ENCODE data around the gene GRIK4.

Gene GRIK4

DNA sequence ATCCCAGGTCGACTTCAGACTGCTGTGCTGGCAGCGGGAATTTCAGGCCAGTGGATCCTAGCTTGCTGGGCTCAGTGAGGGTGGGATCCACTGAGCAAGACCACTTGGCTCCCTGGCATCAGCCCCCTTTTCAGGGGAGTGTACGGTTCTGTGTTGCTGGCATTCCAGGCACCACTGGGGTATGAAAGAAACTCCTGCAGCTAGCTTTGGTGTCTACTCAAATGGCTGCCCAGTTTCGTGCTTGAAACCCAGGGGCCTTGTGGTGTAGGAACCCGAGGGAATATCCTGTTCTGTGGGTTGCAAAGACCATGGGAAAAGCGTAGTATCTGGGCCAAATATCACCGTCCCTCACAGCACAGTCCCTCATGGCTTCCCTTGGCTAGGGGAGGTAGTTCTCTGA lies 254.8 kb downstream of the GRIK4 start:
- TF ChIP-seq, protein P1, sequence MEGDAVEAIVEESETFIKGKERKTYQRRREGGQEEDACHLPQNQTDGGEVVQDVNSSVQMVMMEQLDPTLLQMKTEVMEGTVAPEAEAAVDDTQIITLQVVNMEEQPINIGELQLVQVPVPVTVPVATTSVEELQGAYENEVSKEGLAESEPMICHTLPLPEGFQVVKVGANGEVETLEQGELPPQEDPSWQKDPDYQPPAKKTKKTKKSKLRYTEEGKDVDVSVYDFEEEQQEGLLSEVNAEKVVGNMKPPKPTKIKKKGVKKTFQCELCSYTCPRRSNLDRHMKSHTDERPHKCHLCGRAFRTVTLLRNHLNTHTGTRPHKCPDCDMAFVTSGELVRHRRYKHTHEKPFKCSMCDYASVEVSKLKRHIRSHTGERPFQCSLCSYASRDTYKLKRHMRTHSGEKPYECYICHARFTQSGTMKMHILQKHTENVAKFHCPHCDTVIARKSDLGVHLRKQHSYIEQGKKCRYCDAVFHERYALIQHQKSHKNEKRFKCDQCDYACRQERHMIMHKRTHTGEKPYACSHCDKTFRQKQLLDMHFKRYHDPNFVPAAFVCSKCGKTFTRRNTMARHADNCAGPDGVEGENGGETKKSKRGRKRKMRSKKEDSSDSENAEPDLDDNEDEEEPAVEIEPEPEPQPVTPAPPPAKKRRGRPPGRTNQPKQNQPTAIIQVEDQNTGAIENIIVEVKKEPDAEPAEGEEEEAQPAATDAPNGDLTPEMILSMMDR (IDR thresholded peaks at IDR 0.05; ENCODE audit: low read depth, low read length, missing control alignments), result no peak
- DNase-seq (ENCODE audit: low read depth), result no peak
- no peak overlapping the region for H3K4me3 ChIP-seq (ENCODE audit: low read depth, low read length)

- H3K4me3 ChIP-seq (ENCODE audit: low read depth, low read length), result no peak overlapping the region
- no peak for DNase-seq (ENCODE audit: low read depth)
- TF ChIP-seq, protein P1 (IDR thresholded peaks at IDR 0.05; ENCODE audit: low read depth, low read length, missing control alignments), result no peak
Observed at GRCh38 chr11:120768949-120769348, 257.4 kb downstream of the GRIK4 start.

DNA sequence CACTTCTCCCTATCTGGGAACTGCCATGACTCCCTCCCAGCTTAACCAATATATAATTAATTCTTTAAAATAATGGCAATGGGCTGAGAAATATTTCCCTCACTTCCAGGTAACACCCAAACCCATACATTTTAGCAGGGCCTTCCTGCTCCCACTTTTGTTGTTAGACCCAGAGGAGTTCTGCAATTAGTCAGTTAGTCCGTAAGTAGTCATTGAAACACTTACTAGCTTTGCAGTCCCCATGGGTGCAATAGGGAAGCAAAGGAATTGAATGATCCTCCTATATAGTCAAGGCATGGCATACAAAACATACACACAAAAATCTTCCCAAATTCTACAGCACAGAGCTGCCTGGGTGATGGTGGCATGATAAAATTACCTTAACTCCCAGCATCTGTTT lies 258.4 kb downstream of the GRIK4 start:
- H3K4me3 ChIP-seq (ENCODE audit: low read depth, low read length), result no peak overlapping the region
- TF ChIP-seq, protein P1 (IDR thresholded peaks at IDR 0.05; ENCODE audit: low read depth, low read length, missing control alignments), result no peak
- no peak for DNase-seq (ENCODE audit: low read depth)

DNA sequence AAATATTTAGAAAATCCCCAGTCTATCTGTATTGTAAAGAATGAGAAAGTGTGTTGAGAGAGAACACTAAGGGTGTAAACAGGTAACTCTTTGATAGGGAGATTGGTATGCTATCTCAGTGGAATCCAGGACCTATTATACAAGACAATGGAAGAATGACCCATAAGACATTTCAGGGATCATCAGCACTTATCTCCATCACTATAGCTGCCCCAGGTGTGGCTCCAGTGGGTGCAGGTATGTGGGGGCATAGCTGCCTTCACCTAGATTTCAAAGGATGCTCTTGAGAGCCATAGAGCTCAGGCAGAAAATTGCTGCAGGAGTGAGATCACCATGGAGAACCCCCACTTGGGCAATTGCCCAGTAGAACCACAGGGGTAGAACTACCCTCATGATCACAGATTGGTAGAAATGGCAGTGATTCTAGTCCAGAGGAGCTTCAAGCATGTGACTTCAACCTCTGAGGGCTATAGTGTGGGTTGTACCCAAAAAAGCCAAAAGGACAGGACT lies 260.1 kb downstream of the GRIK4 start:
- no peak for DNase-seq (ENCODE audit: low read depth)
- TF ChIP-seq, protein P1 (IDR thresholded peaks at IDR 0.05; ENCODE audit: low read depth, low read length, missing control alignments), result no peak
- no peak overlapping the region for H3K4me3 ChIP-seq (ENCODE audit: low read depth, low read length)

DNA sequence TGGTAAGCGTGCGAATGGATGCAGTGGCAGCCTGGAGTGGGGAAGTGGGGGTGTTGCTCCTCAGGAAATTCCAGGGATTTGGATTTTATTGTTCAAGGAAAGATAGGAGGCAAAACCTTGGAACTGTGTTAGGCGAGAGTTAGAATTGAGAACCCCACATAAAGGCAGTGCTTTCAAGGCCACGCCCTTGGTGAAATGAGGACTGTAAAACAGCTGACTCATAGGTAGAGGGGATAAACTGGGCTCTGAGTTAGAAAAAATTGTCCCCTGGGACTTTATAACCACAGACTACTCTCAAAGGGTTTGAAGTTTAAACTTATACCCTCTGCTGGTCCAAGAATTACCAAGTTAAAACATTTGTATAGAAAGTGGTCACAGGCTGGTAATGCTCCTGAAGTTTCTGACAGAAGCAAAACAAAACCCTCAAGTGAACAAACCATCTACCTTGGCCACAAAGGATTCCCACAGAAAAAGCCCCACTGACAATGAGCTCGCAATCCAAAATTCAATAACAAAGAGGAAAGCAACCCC lies 262.0 kb downstream of the GRIK4 start:
- TF ChIP-seq, protein P1 (IDR thresholded peaks at IDR 0.05; ENCODE audit: low read depth, low read length, missing control alignments), result no peak
- peak; percentile 47 for DNase-seq (ENCODE audit: low read depth)
- H3K4me3 ChIP-seq (ENCODE audit: low read depth, low read length), result no peak overlapping the region

GRCh38 chr11:120774591-120775386 lies 263.2 kb downstream of the GRIK4 start:
- H3K4me3 ChIP-seq (ENCODE audit: low read depth, low read length), result no peak overlapping the region
- DNase-seq (ENCODE audit: low read depth), result no peak
- TF ChIP-seq, protein P1 (IDR thresholded peaks at IDR 0.05; ENCODE audit: low read depth, low read length, missing control alignments), result no peak
